Astrocyte (in vitro differentiated cells and primary cell): ENCODE measurements around the gene RFTN2. TPM values are rescaled to one million over a fixed set of nuclear protein-coding genes. Genes with fewer than 3 reads are reported as not detected.
"Not testable (repeated sequence)": the region's sequence is repeated elsewhere in the genome, so short reads cannot be mapped to it uniquely, and the experiment has no call there.

Experiments used
- DNase-seq: peaks from one replicate; pipeline ENCODE4 v3.0.0-alpha.2; 2010; ENCODE audit warnings: low read depth
- FAIRE-seq: peaks from 2 replicates; lab custom pipeline; 2011; peaks lifted over from hg19 to GRCh38; lab: Jason Lieb, UNC
- H2AFZ ChIP-seq: 2 replicates; pipeline ENCODE4 v1.6.0; 2012; ENCODE audit warnings: low read depth, low read length, inconsistent platforms
- H3K27ac ChIP-seq: 2 replicates; pipeline ENCODE4 v1.5.1; 2011; ENCODE audit warnings: low read depth, low read length, inconsistent platforms
- H3K27me3 ChIP-seq: 2 replicates; pipeline ENCODE4 v1.6.0; 2011; ENCODE audit warnings: low read length, inconsistent platforms; ENCODE audit not compliant: insufficient read depth
- H3K36me3 ChIP-seq: 2 replicates; pipeline ENCODE4 v1.5.1; 2011; ENCODE audit warnings: low read length, inconsistent platforms; ENCODE audit not compliant: insufficient read depth
- H3K4me1 ChIP-seq: 2 replicates; pipeline ENCODE4 v1.5.1; 2011; ENCODE audit warnings: low read length, inconsistent platforms; ENCODE audit not compliant: insufficient read depth
- H3K4me2 ChIP-seq: 2 replicates; pipeline ENCODE4 v1.6.0; 2012; ENCODE audit warnings: low read length, inconsistent platforms
- H3K4me3 ChIP-seq: 2 replicates; pipeline ENCODE4 v1.5.1; 2011; ENCODE audit warnings: low read depth, mild to moderate bottlenecking, low read length, inconsistent platforms; ENCODE audit not compliant: insufficient read depth
- H3K79me2 ChIP-seq: 2 replicates; pipeline ENCODE4 v1.6.0; 2012; ENCODE audit warnings: mild to moderate bottlenecking, low read length, inconsistent platforms; ENCODE audit not compliant: insufficient read depth
- H3K9ac ChIP-seq: 2 replicates; pipeline ENCODE4 v1.6.0; 2012; ENCODE audit warnings: mild to moderate bottlenecking, low read length, inconsistent platforms
- H3K9me3 ChIP-seq: 2 replicates; pipeline ENCODE4 v1.5.1; 2012; ENCODE audit warnings: low read depth, mild to moderate bottlenecking, low read length, inconsistent platforms; ENCODE audit not compliant: insufficient read depth
- H4K20me1 ChIP-seq: 2 replicates; pipeline ENCODE4 v1.6.0; 2012; ENCODE audit warnings: low read length, inconsistent platforms; ENCODE audit not compliant: insufficient read depth
- H3K27ac Mint-ChIP-seq: one replicate; pipeline ENCODE4 v1.8.0; 2021; ENCODE audit warnings: mild to moderate bottlenecking, mixed read lengths; ENCODE audit not compliant: unreplicated experiment
- H3K27me3 Mint-ChIP-seq: one replicate; pipeline ENCODE4 v1.8.0; 2021; ENCODE audit warnings: low read depth, mixed read lengths; ENCODE audit not compliant: unreplicated experiment
- H3K36me3 Mint-ChIP-seq: one replicate; pipeline ENCODE4 v1.8.0; 2021; ENCODE audit warnings: low read depth, mixed read lengths; ENCODE audit not compliant: unreplicated experiment
- H3K4me1 Mint-ChIP-seq: one replicate; pipeline ENCODE4 v1.8.0; 2021; ENCODE audit warnings: low read depth, mixed read lengths; ENCODE audit not compliant: unreplicated experiment
- H3K4me3 Mint-ChIP-seq: one replicate; pipeline ENCODE4 v1.8.0; 2021; ENCODE audit warnings: mild to moderate bottlenecking, moderate library complexity, mixed read lengths; ENCODE audit not compliant: unreplicated experiment
- H3K9me3 Mint-ChIP-seq: one replicate; pipeline ENCODE4 v1.8.0; 2021; ENCODE audit warnings: mild to moderate bottlenecking, mixed read lengths; ENCODE audit not compliant: unreplicated experiment
- EZH2 ChIP-seq: IDR thresholded peaks from 2 replicates; pipeline ENCODE4 v1.6.1; 2012; ENCODE audit warnings: mild to moderate bottlenecking, low read length, inconsistent platforms; ENCODE audit not compliant: insufficient read depth
- total RNA-seq: library from RNA; stranded (reverse); gene quantifications from 2 replicates; pipeline ENCODE4 v1.2.1, GENCODE V29; 2021
- TF ChIP-seq, protein P1 (sequence below): IDR thresholded peaks from 2 replicates; pipeline ENCODE4 v1.5.1; 2011; ENCODE audit warnings: low read depth, mild to moderate bottlenecking, inconsistent platforms, low read length, moderate library complexity; ENCODE audit not compliant: insufficient read depth

The RFTN2 gene
- total RNA-seq, 1 donor from 2014 or later = 7.1 TPM

GRCh38 chr2:197597166-197597565 lies 78.2 kb downstream of the RFTN2 start:
- TF ChIP-seq, protein P1, sequence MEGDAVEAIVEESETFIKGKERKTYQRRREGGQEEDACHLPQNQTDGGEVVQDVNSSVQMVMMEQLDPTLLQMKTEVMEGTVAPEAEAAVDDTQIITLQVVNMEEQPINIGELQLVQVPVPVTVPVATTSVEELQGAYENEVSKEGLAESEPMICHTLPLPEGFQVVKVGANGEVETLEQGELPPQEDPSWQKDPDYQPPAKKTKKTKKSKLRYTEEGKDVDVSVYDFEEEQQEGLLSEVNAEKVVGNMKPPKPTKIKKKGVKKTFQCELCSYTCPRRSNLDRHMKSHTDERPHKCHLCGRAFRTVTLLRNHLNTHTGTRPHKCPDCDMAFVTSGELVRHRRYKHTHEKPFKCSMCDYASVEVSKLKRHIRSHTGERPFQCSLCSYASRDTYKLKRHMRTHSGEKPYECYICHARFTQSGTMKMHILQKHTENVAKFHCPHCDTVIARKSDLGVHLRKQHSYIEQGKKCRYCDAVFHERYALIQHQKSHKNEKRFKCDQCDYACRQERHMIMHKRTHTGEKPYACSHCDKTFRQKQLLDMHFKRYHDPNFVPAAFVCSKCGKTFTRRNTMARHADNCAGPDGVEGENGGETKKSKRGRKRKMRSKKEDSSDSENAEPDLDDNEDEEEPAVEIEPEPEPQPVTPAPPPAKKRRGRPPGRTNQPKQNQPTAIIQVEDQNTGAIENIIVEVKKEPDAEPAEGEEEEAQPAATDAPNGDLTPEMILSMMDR = no peak
- TF ChIP-seq EZH2 = no peak
- no peak for DNase-seq
- H4K20me1 ChIP-seq = no peaks in the 10 kb centered on the region
- H3K9ac ChIP-seq = no peak overlapping the region
- Mint-ChIP-seq H3K27ac (no peak overlapping the region), H3K36me3 (peaks cover 10% of the 10 kb centered on the region), H3K4me3 (no peak overlapping the region), H3K4me1 (no peaks in the 10 kb centered on the region), H3K9me3 (peaks cover 3% of the 10 kb centered on the region), H3K27me3 (no peaks in the 10 kb centered on the region)
- H2AFZ ChIP-seq = no peak overlapping the region
- H3K79me2 ChIP-seq = no peaks in the 10 kb centered on the region
- H3K27me3 ChIP-seq = no peaks in the 10 kb centered on the region
- H3K4me3 ChIP-seq = no peak overlapping the region
- H3K4me1 ChIP-seq = no peaks in the 10 kb centered on the region
- no peaks in the 10 kb centered on the region for H3K36me3 ChIP-seq
- no peak for FAIRE-seq
- H3K4me2 ChIP-seq = no peak overlapping the region
- no peaks in the 10 kb centered on the region for H3K9me3 ChIP-seq
- no peak overlapping the region for H3K27ac ChIP-seq

GRCh38 chr2:197596766-197597165 lies 78.6 kb downstream of the RFTN2 start:
- Histone ChIP-seq H3K79me2 (no peaks in the 10 kb centered on the region), H3K4me1 (no peaks in the 10 kb centered on the region), H3K27me3 (no peaks in the 10 kb centered on the region), H3K9me3 (no peaks in the 10 kb centered on the region), H3K27ac (no peak overlapping the region), H3K4me2 (no peak overlapping the region), H2AFZ (no peak overlapping the region), H3K9ac (no peak overlapping the region), H4K20me1 (no peaks in the 10 kb centered on the region), H3K4me3 (no peak overlapping the region), H3K36me3 (no peaks in the 10 kb centered on the region)
- FAIRE-seq = no peak
- DNase-seq = no peak
- no peak overlapping the region for H3K27ac Mint-ChIP-seq
- no peak overlapping the region for H3K4me3 Mint-ChIP-seq
- H3K36me3 Mint-ChIP-seq = peaks cover 10% of the 10 kb centered on the region
- H3K4me1 Mint-ChIP-seq = no peaks in the 10 kb centered on the region
- H3K9me3 Mint-ChIP-seq = peaks cover 3% of the 10 kb centered on the region
- no peaks in the 10 kb centered on the region for H3K27me3 Mint-ChIP-seq
- TF ChIP-seq, protein P1 = no peak
- no peak for TF ChIP-seq EZH2

GRCh38 chr2:197591339-197592072 lies 83.9 kb downstream of the RFTN2 start:
- Histone ChIP-seq H3K36me3 (no peaks in the 10 kb centered on the region), H3K27me3 (no peaks in the 10 kb centered on the region), H3K9ac (no peak overlapping the region), H2AFZ (no peak overlapping the region), H3K4me1 (no peaks in the 10 kb centered on the region), H3K79me2 (no peaks in the 10 kb centered on the region), H3K27ac (no peak overlapping the region), H3K4me3 (no peak overlapping the region), H3K9me3 (no peaks in the 10 kb centered on the region), H3K4me2 (no peak overlapping the region), H4K20me1 (no peaks in the 10 kb centered on the region)
- no peak overlapping the region for H3K4me3 Mint-ChIP-seq
- H3K27ac Mint-ChIP-seq = no peak overlapping the region
- DNase-seq = no peak
- no peak for FAIRE-seq
- H3K36me3 Mint-ChIP-seq = peaks cover 3% of the 10 kb centered on the region
- H3K9me3 Mint-ChIP-seq = no peaks in the 10 kb centered on the region
- no peaks in the 10 kb centered on the region for H3K4me1 Mint-ChIP-seq
- H3K27me3 Mint-ChIP-seq = no peaks in the 10 kb centered on the region
- no peak for TF ChIP-seq EZH2
- TF ChIP-seq, protein P1 = no peak

GRCh38 chr2:197587255-197587654 lies 88.1 kb downstream of the RFTN2 start:
- not testable (repeated sequence) for H3K27me3 Mint-ChIP-seq, H3K4me2 ChIP-seq

More at GRCh38 chr2:197587255-197587654, 88.1 kb downstream of the RFTN2 start:
- not testable (repeated sequence) for H2AFZ ChIP-seq, H3K9me3 ChIP-seq, H3K9ac ChIP-seq, H3K27me3 ChIP-seq, DNase-seq, H3K36me3 Mint-ChIP-seq, H3K4me1 ChIP-seq, H3K79me2 ChIP-seq, H3K4me3 ChIP-seq, H3K36me3 ChIP-seq, H3K4me1 Mint-ChIP-seq, FAIRE-seq, H3K4me3 Mint-ChIP-seq, H3K9me3 Mint-ChIP-seq, H3K27ac Mint-ChIP-seq, H4K20me1 ChIP-seq, H3K27ac ChIP-seq
